HPDE6-E6E7 (cell line): ENCODE data around the gene USP48.
A peak's percentile ranks its signal among the peaks of the same experiment; 100 is the strongest.
"Not testable (repeated sequence)": the region's sequence is repeated elsewhere in the genome, so short reads cannot be mapped to it uniquely, and the experiment has no call there.

Experiments
- DNase-seq: peaks from one replicate; pipeline ENCODE4 v3.0.0; 2011; ENCODE audit warnings: missing footprints; ENCODE audit errors: extremely low spot score

Gene USP48

DNA sequence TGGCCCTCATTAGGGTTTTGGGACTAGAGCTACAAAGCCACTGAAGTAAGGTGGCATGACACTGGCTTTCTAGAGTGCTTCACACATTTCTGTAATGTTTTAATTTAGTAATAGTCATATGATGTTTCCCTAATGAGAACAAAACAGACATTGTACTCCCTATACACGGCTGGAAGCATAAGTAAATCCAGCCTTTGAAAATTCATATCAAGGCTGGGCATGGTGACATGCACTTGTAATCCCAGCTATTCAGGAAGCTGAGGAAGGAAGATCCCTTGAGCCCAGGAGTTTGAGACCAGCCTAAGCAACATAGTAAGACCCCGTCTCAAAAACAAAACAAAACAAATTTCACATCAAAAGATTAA lies 7.4 kb downstream of the USP48 start:
- DNase-seq = no peak

- DNase-seq = no peak
These were observed 8.0 kb downstream of the USP48 start for GRCh38 chr1:21774835-21775549.

DNA sequence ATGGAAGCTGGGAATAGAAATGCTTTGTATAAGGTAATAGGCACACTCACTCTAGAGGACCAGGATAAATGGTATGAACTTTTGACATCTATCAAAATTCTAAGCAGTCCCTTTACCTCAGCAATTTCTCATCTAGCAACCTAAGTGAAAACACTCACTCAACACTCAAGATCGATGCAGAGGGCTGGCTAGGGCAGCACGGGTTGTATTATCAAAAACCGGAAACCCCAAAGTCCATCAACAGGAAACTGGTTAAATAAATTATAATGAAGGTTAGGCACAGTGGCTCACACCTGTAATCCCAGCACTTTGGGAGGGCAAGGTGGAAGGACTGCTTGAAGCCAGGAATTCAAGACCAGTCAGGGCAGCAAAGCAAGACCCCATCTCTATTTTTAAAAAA lies 9.4 kb downstream of the USP48 start:
- no peak for DNase-seq

DNA sequence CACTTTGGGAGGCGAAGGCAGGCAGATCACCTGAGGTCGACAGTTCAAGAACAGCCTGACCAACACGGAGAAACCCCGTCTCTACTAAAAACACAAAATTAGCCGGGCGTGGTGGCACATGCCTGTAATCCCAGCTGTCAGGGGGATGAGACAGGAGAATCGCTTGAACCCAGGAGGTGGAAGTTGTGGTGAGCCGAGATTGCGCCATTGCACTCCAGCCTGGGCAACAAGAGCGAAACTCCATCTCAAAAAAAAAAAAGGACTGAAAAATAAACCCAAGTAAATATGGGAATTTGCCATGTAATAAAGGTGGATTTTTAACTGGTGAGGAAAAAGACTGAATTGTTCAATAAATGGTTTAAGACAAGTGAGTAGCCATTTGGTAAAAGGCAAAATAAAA lies 11.3 kb downstream of the USP48 start:
- not testable (repeated sequence) for DNase-seq

GRCh38 chr1:21770602-21771001 lies 12.3 kb downstream of the USP48 start:
- not testable (repeated sequence) for DNase-seq

DNA sequence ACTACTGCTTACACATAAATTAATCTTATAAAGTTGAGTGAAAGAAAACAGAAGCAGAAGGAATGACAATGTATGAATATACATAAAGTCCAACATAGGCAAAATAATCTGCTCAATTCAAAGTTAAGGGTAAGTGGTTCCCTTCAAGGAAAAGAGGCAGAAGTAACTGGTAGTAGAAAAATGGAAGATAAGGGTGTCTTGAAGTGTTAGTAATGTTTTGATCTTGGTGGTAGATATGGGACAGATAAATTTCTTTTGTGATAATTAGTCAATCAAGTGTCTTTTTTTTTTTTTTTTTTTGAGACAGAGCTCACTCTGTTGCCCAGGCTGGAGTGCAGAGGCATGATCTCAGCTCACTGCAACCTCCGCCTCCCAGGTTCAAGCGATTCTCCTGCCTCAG lies 12.7 kb downstream of the USP48 start:
- no peak for DNase-seq

- not testable (repeated sequence) for DNase-seq
These were observed 15.8 kb downstream of the USP48 start for GRCh38 chr1:21767106-21767505.

- DNase-seq = no peak
These were observed 16.7 kb downstream of the USP48 start for GRCh38 chr1:21766210-21766609.

DNA sequence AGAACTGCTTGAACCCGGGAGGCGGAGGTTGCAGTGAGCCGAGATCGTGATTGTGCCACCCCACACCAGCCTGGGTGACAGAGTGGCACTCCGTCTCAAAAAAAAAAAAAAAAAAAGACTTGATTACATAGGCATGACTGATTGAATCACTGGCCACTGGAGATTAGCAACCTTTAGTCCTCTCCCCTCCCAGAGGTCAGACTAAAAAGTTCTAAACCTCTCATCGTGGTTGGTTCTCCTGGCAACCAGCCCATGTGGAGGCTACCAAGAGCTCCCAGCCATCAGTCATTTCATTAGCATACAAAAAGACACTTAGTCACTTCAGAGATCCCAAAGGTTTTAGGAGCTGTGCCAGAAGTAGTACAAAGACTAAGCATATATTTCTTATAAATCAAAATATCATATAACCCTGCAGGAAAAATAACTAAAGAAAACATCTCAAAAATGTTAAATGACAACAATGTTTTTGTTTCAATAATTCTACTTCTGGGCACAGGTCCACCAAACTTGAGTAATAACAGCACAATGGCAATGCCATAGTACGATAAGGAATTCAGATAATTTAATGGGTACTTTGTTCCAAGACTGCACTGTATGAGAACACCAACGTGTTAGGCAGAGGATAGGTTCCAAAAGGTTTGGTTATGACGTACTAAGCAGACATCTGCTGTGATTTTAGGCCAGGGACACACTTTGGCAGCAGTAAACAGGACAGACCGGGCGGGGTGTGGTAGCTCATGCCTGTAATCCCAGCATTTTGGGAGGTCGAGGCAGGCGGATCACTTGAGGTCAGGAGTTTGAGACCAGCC lies 18.1 kb downstream of the USP48 start:
- peak; percentile 41 for DNase-seq

DNA sequence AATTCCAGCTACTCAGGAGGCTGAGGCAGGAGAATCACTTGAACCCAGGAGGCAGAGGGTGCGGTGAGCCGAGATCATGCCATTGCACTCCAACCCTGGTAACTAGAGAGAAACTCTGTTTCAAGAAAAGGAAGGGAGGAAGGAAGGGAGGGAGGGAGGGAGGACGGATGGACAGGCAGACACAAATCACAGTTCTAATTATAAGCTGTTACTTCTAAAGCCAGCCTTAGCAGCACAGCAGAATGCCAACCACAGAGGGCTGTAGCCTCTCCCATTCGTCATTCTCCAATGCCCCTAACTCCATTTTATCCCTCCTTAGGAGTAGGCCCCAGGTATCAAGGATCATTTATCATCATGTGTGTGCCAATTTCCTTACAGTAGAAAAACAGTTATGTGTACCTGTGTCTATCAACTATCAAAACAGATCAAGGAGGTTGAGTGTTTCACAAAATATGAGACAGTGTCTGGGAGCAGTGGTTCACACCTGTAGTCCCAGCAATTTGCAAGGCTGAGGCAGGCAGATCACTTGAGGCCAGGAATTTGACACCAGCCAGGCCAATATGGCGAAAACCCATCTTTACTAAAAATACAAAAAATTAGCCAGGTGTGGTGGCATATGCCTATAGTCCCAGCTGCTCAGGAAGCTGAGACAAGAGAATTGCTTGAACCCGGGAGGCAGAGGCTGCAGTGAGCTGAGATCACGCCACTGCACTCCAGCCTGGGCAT lies 19.1 kb downstream of the USP48 start:
- no peak for DNase-seq

GRCh38 chr1:21763236-21763635 lies 19.7 kb downstream of the USP48 start:
- DNase-seq = no peak

GRCh38 chr1:21762022-21762404 lies 20.9 kb downstream of the USP48 start:
- no peak for DNase-seq

DNA sequence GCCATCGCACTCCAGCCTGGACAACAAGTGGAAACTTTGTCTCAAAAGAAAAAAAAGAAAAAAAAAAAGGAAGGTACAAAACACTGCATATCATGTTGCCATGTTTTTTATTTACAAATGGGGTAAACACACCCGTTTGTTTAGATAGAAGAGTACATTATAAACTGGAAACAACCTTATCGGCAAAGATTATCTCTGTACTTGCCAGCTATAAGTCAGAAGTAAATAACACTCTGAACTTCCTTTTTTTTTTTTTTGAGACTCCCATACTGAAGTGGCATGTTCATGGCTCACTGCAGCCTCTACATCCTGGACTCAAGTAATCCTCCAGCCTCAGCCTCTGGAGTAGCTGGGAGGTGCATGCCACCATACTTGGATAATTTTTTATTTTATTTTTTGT lies 21.9 kb downstream of the USP48 start:
- DNase-seq = no peak

GRCh38 chr1:21759818-21760217 lies 23.1 kb downstream of the USP48 start:
- DNase-seq = no peak

GRCh38 chr1:21759182-21759581 lies 23.8 kb downstream of the USP48 start:
- DNase-seq = no peak

DNA sequence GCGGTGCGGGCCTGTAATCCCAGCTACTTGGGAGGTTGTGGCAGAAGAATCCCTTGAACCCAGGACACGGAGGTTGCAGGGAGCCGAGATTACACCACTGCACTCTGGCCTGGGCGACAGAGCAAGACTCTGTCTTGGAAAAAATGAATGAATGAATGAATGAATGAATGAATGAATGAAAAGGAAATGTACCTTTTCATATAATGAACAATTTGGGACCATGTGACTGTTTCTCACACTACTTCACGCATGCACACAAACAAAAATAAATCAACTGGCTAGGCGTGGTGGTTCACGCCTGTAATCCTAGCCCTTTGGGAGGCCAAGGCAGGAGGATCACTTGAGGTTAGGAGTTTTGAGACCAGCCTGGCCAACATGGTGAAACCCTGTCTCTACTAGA lies 24.3 kb downstream of the USP48 start:
- no peak for DNase-seq

- no peak for DNase-seq
These were observed 26.4 kb downstream of the USP48 start for GRCh38 chr1:21756393-21757089.

DNA sequence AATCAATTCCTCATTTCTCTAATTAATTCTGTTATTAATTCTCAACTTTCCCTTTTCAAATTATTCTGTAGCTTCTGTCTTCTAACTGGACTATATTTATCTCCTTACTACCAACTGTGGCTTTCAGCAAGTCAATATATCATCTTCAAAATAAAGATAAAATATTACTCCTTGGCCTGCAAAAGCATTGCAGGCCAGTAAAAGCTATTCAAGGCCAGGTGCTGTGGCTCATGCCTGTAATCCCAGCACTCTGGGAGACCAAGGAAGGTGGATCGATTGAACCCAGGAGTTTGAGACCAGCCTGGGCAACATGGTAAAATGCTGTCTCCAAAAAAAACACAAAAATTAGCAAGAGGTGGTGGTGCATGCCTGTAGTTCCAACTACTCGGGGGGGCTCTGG lies 27.9 kb downstream of the USP48 start:
- no peak for DNase-seq

DNA sequence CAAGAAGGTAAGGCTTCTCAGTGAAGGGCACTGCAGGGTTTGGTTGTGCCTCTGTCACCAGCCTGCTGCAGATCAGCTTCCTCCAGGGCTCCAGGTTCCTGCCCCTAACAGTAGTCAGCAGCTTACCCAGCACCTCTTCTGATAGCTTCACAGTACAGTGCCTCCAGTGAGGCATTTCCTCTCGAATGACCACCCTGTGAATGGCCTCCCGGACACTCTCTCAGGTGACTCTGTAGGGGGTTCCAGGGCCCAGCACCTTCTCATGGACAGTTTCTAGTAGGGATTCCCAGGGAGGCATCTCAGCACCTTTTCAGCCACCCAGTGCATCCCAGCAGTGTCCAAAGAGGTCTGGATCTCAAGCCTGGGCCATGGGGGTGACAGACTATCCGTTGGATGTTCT lies 28.4 kb downstream of the USP48 start:
- DNase-seq = no peak

DNA sequence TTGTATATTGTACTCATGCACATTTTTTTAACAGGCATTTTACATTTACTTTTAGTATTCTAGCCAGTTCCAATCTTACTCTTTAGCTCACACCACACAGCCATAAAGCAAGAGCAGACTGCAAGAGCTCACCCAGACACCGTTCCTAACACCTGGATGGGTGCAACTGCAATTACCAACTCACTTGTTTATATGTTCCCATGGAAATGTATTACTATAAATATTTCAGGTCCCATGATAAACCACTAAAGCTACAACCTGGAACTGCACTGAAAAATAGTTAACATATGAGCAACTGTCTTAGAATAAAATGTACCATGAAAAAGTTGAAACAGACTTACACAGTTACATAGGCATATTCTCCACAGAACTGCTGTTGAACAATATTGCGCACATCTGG lies 30.8 kb downstream of the USP48 start:
- DNase-seq = no peak

DNA sequence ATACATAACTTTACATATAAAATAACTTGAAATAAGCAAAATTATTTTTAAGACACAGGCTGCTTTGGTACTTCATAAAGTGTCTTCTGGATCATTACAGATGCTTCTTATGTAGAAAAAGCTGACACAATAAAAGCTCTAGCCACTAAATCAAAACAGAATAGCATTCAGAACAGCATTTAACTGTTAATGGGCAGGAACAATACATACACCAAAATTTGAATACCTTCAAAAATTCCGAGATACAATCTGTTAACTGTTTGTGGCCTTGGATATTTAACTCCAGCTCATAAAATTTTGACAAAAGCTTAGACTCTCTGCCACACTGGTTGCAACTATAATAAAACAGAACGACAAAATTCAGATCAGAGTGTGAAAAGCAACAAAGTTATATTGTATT lies 31.7 kb downstream of the USP48 start:
- DNase-seq = no peak

DNA sequence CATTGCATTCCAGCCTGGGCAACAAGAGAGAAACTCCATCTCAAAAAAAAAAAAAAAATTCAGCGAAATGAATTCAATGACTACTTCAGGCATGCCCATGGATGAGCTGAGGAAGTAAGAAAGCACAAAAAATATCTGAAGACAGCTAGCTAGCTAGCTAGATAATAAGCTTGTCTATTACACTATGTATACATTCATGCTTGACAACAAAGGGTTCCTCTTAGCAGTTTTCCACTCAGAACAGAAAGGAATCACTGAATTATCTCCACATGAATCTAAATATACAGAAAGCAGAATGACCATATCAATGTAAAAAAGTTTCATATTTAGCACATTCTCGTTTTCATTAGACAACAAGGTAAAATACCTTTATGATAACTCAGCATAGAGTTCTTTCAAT lies 32.1 kb downstream of the USP48 start:
- DNase-seq = no peak
